Islet of Langerhans (tissue), 1 donor: ENCODE data around the gene GSE1.

Experiments used
- FAIRE-seq: peaks from one replicate; lab custom pipeline; 2011; peaks lifted over from hg19 to GRCh38; lab: Jason Lieb, UNC

The GSE1 gene

DNA sequence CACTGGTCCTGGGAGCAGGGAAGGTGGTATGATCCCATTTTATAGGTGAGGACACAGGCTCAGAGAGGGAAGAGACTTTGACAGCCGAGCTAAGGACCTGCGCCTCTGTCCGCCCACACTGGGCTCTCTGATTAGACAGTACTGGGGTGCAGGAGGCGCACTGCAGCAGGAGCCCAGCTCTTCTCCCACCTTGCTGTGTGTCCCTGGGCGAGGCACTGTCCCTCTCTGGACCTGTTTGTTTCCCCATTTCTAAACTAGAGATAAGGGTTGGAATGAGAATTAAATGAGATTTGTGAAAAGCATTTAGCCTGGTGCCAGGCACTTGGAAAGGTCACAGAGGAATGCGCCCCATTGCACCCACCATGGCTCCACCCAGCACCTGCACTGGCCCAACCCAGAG lies 95.2 kb downstream of the GSE1 start:
- no peak for FAIRE-seq

DNA sequence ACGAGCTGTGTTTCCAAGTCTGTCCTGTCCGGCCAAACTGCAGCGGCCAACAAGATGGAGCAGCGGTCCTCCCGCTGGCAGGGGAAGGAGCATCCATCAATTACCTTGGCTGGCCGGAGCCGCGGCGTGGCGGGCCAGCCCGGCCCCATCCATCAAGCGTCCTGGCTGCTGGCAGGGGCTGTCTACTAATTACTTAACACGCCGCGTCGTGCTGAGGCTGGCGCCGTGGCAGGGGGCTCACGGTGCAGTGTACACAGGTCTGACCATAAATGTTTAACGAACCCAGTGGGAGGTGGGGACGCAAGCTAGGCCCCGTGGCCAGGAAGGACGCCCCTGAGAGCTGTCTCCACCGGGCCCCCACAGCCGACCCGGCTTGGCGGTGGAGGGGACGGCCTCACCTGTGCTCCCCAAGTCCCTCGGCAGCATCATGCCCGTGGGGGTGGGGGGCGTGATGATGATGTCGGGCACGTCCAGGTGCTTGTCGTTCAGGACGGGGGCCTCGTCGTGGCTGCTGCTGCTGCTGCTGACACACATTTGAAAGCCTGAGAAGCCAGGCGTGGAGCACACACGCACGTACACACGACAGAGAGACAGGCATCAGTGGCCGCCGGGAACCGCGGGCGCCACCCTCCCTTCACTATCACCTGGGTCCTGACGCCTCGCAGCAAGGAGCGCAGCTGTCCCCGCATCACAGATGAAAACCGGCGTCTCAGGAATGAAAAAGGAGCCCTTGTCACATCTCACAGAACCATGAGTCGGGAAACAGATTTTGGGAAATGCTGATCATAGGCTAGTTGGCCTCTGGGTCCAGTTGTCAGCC lies 96.9 kb downstream of the GSE1 start:
- FAIRE-seq: no peak

DNA sequence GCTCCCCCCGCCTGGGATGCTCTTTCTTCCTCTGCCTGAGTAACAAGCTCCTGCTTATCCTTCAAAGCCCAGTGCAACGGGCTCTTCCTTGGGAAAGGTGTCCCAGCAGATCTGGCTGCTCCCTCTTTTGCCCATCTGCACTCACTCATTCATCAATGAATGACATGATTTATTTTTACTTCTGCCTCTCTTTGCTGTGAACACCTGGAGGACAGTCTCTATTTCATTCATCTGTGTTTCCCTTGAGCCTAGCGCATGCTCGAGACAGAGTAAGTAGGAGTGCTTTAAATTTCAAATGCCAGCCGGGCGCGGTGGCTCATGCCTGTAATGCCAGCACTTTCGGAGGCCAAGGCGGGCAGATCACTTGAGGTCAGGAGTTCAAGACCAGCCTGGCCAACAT lies 97.6 kb downstream of the GSE1 start:
- no peak for FAIRE-seq

DNA sequence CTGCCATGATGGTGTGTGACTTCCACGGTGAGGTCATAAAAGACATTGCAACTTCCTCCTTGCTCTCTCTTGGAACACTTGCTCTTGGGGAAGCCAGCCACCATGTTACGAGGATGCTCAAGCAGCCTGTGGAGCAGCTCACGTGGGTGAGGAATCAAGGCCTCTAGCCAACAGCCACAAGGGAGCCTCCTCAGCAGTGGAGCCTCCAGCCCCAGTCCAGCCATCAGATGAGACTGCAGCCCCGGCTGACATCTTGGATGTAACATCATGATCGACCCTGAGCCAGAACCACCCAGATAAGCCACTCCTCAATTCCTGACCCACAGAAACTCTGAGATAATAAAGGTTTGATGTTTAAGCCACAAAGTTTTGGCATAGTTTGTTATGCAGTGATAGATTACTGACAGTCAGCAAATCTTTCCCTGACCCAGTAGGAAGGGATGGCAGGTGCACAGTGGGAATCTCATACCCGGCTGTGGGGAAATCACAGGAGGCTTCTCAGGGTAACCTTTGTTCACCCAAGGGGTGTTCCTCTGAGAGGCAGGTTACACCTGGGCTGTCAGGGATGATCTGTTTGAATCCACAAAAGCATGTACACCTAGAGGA lies 99.0 kb downstream of the GSE1 start:
- no peak for FAIRE-seq

DNA sequence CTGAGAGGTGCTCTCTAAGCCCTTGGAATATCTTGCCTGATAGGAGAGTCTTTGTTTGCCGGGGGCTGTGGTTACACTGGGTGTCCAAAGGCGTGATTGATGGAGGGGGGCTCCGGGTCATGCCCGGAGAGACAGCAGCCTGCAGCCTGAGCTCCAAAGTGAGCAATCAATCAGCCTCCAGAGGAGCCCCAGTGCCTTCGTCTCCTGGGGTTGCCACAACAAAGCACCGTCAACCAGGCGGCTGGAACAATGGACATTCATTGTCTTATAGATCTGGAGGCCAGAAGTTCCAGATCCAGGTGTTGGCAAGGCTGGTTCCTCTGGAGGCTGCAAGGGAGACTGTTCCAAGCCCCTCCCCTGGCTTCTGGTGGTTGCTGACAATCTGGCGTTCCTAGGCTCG lies 99.7 kb downstream of the GSE1 start:
- FAIRE-seq: no peak

DNA sequence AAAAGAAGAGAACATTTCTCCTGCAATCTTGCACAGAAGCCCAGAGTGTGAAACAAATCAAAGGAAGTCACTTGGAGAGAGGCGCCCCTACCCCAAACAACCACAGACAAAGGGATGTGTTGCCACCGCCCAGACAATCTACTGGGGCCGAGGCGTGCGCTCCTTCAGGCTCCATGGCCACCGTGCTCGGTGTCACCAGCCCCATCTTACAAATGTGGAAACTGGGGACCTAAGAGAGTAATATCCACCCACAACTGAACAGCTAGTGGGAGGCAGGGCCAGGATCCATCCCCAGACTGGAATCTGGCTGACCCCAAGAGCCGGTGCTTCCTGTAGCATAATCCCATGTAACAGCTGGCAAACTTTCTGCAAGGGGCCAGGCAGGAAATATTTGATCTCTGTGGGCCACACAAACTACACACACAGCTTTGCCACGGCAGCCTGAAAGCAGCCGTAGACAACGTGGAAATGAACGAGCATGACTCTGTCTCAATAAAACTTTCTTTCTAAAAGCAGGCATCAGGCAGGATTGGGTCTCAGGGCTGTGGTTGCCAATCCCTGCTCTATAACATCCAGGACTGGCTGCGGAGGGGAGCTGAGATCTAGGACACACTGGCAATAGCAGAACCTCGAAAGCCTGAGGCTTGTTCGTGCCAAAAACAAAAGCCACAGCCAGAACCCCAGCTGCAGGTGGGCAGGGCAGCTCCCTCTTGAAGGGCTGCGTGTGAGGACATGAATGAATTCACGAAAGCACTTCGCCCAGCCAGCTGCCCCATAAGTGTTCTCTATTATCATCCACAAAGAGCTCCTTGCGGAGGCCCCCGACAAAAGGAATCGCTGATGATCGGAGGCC lies 102.3 kb downstream of the GSE1 start:
- no peak for FAIRE-seq

DNA sequence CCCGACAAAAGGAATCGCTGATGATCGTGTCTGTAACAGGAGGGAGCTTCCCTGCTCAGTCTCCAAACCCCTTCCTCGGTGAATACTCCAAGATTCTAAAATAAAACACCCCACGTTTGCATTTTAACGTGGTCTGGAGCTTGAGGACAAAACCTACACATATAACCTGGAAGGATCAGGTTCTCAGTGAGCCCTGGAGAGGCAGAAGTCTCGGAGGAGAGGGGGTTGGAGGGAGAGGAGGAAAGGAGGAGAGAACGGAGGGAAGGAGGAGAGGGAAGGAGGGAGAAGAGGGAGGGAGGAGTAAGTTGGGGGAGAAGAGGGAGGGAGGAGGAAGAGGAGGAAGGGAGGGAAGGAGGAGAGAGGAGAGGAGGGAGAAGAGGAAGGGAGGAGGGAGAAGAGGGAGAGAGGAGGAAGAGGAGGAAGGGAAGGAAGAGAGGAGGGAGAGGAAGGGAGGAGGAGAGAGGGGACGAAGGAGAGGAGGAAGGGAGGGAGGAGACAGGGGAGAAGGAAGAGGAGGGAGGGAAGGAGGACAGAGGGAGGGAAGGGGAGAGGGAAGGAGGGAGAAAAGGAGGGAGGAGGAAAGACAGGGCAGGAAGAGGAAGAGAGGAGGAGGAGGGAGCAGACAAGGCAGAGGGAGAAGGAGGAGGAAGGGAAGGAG lies 103.0 kb downstream of the GSE1 start:
- FAIRE-seq: no peak

DNA sequence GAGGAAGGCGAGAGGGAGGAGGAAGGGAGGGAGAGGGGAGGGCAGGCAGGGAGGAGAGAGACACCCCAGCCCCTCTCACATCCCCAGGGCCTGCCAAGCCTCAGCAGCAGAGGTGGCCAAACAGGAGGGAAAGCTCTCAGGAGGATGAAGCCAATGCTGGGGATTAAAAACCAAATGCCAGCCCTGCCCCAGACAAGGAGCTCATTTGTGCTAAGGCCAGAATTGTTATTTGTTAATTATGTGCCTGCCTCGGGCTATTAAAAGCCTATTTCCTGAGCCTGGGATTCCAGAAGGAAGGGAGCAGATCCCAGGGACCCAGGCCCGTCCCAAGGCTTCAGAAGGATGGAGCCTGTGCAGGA lies 103.5 kb downstream of the GSE1 start:
- FAIRE-seq: no peak

DNA sequence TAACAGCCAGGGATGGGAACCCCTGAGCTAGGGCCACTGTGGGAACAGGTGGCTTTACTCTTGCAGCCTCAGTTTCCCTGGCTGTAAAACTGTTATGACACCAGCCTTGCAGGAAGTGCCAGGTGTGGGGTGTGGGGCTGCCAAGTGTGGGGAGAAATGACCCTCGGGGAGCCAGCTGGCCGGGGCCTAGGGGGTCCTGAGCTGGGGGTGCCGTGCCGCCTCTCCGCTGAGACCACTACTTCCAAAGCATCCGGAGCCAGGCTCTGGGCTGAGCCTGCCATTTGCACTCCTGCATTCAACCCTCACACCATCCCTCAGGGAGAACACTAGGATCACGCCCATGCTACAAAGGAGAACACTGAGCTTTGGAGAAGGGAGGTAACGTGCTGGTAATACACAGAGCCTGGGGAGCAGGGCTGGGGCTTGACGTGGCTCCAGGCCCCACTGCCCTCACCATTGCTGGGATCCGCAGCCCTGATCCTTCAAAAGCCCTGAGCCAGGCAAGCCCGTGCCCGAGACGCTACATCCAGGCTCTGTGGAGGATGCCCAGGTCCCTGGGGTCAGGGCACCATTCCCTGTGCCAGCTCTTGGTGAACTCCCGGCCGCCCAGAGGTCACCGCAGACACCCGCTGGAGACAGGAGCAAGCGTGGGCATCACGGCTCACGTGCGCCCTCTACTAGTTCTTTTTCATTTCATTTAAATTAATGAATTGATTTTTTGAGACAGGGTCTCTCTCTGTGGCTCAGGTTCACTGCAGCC lies 104.5 kb downstream of the GSE1 start:
- no peak for FAIRE-seq

DNA sequence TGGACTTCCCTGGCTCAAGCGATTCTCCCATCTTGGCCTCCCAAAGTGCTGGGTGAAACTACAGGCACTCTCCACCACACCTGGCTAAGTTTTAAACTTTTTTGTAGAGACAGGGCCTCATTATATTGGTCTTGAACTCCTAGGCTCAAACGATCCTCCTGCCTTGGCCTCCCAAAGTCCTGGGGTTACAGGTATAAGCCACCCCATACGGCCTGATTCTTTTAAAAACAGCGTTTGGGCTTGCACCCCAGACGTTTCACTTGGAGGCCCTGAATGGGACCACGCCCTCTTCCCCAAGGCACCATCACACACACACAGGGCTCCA lies 105.0 kb downstream of the GSE1 start:
- FAIRE-seq: no peak

DNA sequence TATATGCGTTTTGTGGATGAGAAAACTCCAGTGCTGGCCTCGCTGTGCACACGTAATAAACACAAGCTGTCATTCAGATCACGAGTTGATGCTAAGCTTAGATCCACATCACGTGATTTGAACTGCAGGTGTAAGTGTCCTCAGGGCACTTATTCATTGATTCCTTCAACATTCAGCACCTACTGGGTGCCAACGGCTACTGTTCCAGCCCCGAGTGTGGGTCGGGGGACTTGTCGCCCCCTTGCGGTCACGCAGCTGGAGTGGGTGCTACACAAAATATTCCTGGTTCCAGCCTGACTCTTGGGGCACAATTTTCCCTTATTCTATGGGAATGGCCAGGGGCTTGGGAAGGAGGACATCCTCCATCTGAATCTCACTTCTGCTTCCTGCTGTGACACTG lies 105.6 kb downstream of the GSE1 start:
- no peak for FAIRE-seq

DNA sequence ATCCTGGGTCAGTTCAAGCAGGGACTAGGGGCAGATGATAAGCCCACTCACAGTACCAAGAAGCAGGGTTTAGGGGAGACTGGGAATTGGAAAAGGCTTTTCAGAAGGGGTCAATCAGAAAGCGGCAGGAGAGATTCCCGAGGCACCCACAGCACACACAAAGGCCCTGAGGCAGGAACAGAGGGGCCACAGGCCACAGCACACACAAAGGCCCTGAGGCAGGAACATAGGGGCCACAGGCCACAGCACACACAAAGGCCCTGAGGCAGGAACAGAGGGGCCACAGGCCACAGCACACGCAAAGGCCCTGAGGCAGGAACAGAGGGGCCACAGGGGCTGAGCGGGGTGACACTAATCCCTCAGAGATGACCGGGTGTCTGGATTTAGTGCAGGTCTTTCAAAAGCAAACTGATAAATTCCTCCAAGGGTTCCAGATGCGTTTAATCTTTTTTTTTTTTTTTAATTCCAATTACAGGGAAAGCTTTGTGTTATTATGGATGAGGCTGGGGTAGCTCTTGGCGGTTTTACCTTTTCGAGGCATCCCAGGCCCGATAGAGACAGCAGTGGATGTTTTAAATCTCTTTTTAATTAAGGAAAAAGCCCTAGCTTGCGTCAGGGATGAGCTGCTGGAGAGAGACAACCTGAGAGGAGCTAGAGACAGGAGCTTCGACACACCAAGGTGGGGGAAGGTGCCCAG lies 106.6 kb downstream of the GSE1 start:
- no peak for FAIRE-seq

DNA sequence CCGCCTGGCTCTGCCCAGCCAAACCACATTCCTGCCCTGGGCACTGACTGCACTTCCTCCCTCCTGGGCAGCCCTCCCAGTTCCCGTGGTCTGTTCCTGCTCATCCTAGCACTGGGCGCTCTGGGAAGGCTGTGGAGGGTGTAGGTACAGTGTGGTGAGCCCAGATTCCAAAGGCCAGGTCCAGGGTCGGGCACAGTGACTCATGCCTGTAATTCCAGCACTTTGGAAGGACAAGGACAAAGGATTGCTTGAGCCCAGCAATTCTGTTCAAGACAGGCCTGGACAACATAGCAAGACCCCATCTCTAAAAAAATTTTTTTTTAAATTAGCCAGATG lies 107.1 kb downstream of the GSE1 start:
- no peak for FAIRE-seq

DNA sequence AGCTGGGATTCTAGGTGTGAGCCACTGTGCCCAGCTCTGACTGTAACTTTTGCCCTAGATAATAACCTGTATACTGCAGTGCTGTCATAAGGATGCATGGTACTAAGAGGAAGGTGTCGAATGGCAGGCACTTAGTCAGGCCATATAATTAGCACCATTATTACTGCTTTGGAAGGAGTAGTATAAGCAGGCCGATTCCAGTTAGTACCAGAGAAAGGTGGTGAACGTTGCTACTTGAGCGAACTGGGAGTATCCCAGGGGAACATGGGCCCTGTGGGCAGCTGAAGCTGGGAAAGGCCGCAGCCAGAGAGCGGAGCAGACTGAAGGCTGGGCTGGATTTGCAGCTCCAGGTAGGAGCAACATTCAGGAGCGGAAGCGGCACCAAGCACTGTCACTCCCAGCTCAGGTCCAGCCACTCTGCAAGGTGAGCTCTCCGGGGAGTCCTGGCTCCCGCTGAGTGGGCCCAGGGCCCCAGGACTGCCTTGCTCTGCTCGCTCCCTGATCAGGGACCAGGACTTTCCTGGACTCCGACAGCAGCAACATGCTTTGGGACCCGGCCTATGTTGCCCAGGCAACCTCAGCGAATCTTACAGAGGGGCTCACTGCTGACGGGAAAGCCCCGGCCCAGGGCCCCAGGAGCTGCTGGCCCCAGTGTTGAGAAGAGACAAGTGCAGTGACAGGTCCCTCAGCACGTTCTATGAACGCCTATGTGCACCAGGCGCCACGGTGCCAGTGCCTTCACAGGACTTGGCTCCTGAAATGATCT lies 109.2 kb downstream of the GSE1 start:
- no peak for FAIRE-seq

DNA sequence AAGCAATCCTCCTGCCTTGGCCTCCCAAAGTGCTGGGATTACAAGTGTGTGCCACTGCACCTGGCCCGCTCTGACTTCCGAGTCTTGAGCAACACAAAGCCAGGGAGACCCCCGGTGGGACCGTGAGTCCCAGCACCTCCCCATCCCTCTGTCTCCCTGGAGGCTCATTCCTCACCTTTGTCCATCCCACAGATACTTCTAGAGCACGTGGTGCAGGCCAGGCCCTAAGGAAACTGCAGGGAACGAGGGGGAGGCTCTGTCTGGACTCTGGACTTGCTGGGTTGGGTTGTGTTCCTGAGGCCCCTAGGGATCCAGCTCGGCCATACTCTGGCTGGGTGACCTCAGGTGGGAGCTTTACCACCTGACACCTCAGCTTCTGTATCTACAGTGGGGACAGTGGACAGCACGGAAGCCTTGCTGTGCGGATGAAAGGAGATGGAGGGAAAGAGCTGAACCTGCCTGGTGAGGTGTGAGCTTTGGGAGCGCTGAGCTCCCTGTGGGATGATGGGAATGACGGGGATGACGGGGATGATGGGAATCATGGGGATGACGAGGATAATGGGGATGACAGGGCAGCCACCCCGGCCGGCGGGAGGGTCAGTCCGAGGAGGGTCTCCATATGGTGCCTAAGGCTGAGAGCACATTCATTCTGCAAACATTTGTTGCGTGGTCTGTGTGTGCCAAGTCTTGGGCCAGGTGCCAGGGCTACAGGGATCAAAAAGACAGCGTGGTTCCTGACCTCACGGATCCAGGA lies 111.2 kb downstream of the GSE1 start:
- FAIRE-seq: no peak

DNA sequence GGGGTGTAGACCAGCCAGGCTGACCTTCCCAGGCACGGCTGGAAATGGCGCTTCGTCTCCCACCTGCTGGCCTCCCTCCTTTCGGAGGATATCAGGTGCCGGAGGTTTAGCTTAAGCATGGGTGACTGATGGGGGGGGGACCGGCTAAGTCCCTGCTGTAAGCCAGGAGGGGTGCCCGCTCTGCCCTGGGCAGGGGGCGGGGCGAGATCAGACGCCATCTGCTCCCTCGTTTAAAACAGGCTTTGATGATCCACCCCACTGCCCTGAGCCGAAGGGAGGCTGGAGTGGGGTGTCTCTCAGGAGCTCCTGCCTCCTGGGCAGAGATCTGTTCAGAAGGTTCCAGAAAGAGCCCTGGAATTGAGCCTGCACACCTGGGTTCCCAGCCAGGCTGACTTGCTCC lies 111.8 kb downstream of the GSE1 start:
- no peak for FAIRE-seq
